Thymus (tissue), 11 donors: Measurements from ENCODE around the gene TP53I11. TPM values are rescaled to one million over a fixed set of nuclear protein-coding genes. Genes with fewer than 3 reads are reported as not detected.

ENCODE experiments used
- DNase-seq, 9 donors: peaks; one replicate each; pipeline ENCODE4 v3.0.0-alpha.2; 2013; ENCODE audit warnings: low spot score in 9 of 9, low read depth in 6 of 9, missing footprints in 1 of 9
- H3K27ac ChIP-seq, 2 donors: one replicate each; pipeline ENCODE4 v1.5.1; 2013; ENCODE audit warnings: control low read depth in 1 of 2, low read depth in 1 of 2, low read length in 1 of 2, mild to moderate bottlenecking in 1 of 2, moderate library complexity in 1 of 2
- H3K27me3 ChIP-seq, 2 donors: one replicate each; pipeline ENCODE4 v1.5.1; 2013; ENCODE audit warnings: low read length in 1 of 2; ENCODE audit not compliant: control insufficient read depth in 2 of 2, insufficient read depth in 1 of 2
- H3K36me3 ChIP-seq, 2 donors: one replicate each; pipeline ENCODE4 v1.5.1; 2013; ENCODE audit warnings: low read length in 1 of 2, mild to moderate bottlenecking in 1 of 2, moderate library complexity in 1 of 2; ENCODE audit not compliant: control insufficient read depth in 2 of 2, insufficient read depth in 2 of 2
- H3K4me1 ChIP-seq, 2 donors: one replicate each; pipeline ENCODE4 v1.5.1; 2013; ENCODE audit warnings: low read length in 2 of 2; ENCODE audit not compliant: control insufficient read depth in 2 of 2, insufficient read depth in 2 of 2
- H3K4me3 ChIP-seq, 2 donors: one replicate each; pipeline ENCODE4 v1.5.1; 2013; ENCODE audit warnings: low read length in 2 of 2, control low read depth in 1 of 2, mild to moderate bottlenecking in 1 of 2
- H3K9me3 ChIP-seq, 2 donors: one replicate each; pipeline ENCODE4 v1.5.1; 2013; ENCODE audit warnings: low read length in 1 of 2, mild to moderate bottlenecking in 1 of 2; ENCODE audit not compliant: control insufficient read depth in 2 of 2, insufficient read depth in 1 of 2
- WGBS: extraction: QIAGEN DNeasy Blood & Tissue Kit; methylation state at CpG from one replicate; pipeline ENCODE4 v1.1.7; 2013; 5-methylcytosine and 5-hydroxymethylcytosine counted together
- polyA plus RNA-seq: library from polyadenylated mRNA; stranded (reverse); fragments of 200-250 nt; gene quantifications from one replicate; pipeline ENCODE4 v1.2.3, GENCODE V29; 2013
- total RNA-seq: library from RNA; stranded (reverse); fragments of 120-200 nt; gene quantifications from one replicate; pipeline ENCODE4 v1.2.4, GENCODE V29; 2013
- donor health status: healthy.

Gene TP53I11
- total and polyA plus RNA-seq, 2 donors: 6.1 to 13.3 TPM

DNA sequence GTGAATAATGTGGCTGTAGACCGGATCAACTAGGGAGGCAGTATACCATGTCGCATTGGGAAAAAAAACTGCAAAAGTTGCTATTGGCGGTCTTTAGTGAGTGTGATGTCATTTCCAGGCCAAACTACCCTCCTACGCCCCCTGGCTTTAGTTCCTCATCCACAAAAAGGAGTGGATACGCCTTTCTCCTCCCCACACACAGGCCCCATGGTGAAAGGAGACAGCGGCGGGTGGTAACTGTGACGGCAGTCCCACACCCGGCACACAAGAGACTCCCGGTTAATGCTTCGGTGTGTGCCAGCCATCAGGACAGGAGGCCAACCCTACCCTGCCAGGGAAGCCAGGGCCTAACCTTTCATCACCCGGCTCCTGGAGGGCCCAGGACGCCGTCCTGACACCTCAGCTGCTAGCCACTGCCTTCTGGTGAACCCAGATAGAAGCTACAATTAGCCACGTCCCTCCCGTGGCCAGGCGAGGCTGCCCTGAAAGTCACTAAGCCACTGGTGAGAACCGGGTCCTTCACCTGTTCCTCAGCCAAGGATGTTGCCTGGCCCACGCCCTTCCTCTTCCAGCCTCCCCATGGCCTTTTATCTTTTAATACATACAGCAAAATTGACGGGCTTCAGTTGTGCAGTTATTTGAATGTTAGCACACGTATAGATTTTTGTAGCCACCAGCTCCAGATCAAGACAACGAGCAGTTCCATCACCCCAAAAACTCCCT lies 10.8 kb downstream of the TP53I11 start:
- Histone ChIP-seq H3K9me3 (no peaks in the 10 kb centered on the region), H3K4me1 (peaks cover 3 to 16% of the 10 kb centered on the region in 2 donors), H3K27ac (no peak overlapping the region), H3K27me3 (no peaks in the 10 kb centered on the region), H3K36me3 (peaks cover 0 to 4% of the 10 kb centered on the region in 2 donors), H3K4me3 (no peak overlapping the region)
- DNase-seq: no peak
- WGBS: 88% methylated on average over 22 of the region's 22 CpGs

DNA sequence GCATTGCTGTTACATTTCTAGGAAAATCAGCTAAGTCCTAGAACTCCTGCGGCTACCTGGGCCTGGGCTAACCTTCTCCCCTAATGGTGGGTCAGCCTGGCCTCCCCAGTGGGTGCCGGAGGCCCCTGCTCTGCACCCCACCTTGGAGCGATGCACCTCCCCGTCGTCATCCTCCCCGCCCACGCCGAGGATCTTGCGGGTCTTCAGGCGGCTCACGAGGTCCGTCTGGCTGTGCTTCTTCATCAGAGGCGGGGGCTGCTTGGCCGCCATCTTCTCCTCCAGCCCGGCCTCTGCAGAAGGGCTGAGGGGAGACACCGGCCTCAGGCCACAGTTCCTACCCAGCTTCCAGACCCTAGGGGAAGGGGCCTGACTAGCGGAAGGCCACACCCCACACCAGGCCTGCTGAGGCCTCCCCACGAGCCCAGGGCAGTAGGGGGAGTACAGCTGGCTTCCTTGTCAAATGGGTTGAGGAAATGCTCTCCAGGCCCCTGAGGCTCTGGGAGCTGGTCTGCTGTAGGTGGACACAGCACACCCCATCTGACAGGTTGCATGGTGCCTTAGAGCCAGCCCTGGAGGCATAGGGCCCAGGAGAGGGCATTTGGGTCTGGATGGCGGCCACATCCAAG lies 12.5 kb downstream of the TP53I11 start:
- DNase-seq: no peak
- H3K9me3 ChIP-seq: no peaks in the 10 kb centered on the region
- H3K4me1 ChIP-seq: peaks cover 3 to 4% of the 10 kb centered on the region in 2 donors
- H3K4me3 ChIP-seq: no peak overlapping the region
- H3K36me3 ChIP-seq: peaks cover 0 to 9% of the 10 kb centered on the region in 2 donors
- no peak overlapping the region for H3K27ac ChIP-seq
- no peaks in the 10 kb centered on the region for H3K27me3 ChIP-seq
- 96% methylated on average over 19 of the region's 19 CpGs for WGBS

DNA sequence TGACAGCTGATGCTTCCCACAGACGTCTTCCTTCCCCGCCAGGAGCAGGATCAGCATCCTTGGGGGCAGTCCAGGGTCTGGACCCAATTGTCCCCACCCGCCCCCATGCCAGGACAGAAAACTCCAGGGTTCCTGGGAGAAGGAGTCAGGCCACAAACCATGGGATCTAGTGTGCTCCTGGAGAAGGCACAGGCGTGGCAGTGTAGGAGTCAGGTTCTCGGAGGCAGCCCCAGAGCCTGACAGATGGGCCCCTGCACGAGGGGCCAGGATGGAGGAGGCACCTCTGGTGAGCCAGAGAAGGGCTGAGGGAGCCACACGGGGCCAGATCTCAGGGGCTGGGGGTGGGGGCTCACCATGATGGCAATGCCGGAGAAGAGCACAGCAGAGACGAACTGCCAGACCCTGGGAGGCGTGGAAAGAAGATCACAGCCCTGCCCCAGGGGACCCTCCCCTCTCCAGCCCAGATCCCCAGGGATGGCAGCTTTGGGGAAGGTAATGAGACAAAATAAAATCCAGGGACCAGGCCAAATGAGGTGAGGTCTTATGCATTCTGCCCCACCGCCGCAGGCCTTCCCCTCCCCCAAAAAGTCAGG lies 13.6 kb downstream of the TP53I11 start:
- Histone ChIP-seq H3K27me3 (no peaks in the 10 kb centered on the region), H3K36me3 (peaks cover 0 to 9% of the 10 kb centered on the region in 2 donors), H3K4me3 (no peak overlapping the region), H3K4me1 (no peaks in the 10 kb centered on the region), H3K9me3 (no peaks in the 10 kb centered on the region), H3K27ac (no peak overlapping the region)
- 89% methylated on average over 12 of the region's 12 CpGs for WGBS
- DNase-seq: no peak

DNA sequence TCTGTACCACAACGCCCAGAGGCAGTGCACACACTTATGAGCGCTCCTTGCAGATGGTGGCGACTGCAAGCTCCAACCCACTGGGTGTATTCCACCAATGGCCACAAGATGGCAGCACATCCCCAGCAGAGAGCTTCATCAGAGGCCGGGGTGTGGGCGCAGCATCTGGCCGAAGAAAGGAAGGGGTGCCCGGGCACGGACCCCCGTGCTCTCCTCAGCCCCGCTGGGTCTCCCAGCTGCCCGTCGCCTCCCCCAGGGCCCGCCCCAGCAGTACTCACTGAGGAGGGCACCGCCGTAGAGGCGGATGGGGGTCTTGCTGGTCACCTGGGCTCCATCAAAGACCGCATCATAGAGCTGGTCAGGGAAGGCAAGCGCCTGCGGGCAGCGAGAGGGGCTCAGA lies 14.2 kb downstream of the TP53I11 start:
- Histone ChIP-seq H3K4me3 (no peak overlapping the region), H3K9me3 (no peaks in the 10 kb centered on the region), H3K36me3 (peaks cover 0 to 9% of the 10 kb centered on the region in 2 donors), H3K27ac (no peak overlapping the region), H3K27me3 (no peaks in the 10 kb centered on the region), H3K4me1 (no peaks in the 10 kb centered on the region)
- peak; percentile 56 to 90 (median 77) for DNase-seq
- WGBS: 44% methylated on average over 20 of the region's 20 CpGs

DNA sequence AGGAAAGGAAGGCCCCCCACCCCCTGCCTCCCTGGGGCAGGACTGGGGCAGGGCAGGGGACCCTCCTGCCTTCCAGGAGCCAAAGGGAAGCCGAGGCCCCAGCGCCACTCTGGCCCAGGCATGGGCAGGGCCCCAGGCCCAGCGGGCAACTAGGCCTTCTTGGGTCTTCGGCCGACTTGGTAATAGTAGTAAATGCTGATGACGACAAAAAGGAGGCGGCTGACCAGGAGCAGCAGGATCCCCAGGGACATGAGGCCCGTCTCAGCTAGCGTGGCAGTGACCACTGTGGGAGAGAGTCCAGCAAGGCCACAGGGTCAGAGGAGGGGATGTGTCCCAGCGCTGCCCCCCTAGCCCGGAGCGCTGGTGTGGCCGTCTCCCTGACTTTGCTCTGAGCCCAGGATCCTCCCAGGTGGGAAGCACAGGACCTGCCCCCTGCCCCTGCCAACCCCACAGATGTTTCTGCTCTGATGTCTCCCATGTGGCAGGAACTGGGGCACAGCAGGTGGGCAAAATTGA lies 15.9 kb downstream of the TP53I11 start:
- Histone ChIP-seq H3K4me1 (no peaks in the 10 kb centered on the region), H3K27me3 (no peaks in the 10 kb centered on the region), H3K27ac (no peak overlapping the region), H3K4me3 (no peak overlapping the region), H3K9me3 (no peaks in the 10 kb centered on the region), H3K36me3 (peaks cover 0 to 9% of the 10 kb centered on the region in 2 donors)
- DNase-seq: no peak
- WGBS: 97% methylated on average over 13 of the region's 13 CpGs

DNA sequence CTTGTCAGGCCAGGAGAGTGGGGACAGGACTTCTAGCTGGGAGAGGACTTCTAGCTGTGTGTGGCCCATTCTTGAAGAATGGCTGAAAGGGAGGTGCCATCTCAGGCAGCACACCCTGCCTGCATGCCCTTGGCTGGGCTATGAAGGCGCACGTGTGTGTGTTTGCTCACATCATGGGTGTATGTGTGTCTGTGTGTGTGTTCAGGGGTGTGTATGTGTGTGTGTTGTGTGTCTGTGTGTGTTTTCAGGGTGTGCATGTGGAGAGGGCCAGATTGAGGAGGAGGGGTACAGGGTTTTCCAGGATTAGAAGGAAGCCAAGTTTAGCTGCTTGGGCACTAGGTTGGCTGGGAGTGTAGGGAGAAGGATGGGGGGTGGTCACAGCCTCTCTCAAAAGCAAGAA lies 16.6 kb downstream of the TP53I11 start:
- Histone ChIP-seq H3K27ac (no peak overlapping the region), H3K4me1 (no peaks in the 10 kb centered on the region), H3K9me3 (no peaks in the 10 kb centered on the region), H3K27me3 (no peaks in the 10 kb centered on the region), H3K36me3 (peaks cover 0 to 9% of the 10 kb centered on the region in 2 donors), H3K4me3 (no peak overlapping the region)
- 92% methylated on average over 2 of the region's 2 CpGs for WGBS
- no peak for DNase-seq

DNA sequence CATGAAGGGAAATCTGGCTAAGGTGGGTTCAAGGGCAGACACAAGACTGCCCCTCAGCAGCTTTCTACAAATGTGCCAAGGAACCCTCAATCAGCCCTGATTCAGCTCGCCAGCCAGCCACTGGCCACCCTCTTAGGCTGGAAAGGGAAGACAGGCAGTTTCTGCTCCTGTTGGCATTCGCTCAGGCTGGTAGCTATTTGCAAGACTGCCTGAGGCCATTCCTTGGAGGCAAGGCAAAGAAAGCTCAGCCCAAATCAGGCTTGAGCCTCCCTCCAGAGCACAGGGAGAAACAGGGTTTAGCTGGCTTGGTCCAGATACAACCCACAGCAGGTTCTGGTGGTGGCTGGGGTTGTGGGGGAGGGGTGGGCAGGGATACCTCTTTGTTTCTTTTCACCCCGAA lies 19.2 kb downstream of the TP53I11 start:
- Histone ChIP-seq H3K27me3 (peaks cover 0 to 7% of the 10 kb centered on the region in 2 donors), H3K9me3 (no peaks in the 10 kb centered on the region), H3K4me1 (no peaks in the 10 kb centered on the region), H3K4me3 (no peak overlapping the region), H3K27ac (no peak overlapping the region), H3K36me3 (peaks cover 0 to 9% of the 10 kb centered on the region in 2 donors)
- no peak for DNase-seq
- 98% methylated on average over 3 of the region's 3 CpGs for WGBS

DNA sequence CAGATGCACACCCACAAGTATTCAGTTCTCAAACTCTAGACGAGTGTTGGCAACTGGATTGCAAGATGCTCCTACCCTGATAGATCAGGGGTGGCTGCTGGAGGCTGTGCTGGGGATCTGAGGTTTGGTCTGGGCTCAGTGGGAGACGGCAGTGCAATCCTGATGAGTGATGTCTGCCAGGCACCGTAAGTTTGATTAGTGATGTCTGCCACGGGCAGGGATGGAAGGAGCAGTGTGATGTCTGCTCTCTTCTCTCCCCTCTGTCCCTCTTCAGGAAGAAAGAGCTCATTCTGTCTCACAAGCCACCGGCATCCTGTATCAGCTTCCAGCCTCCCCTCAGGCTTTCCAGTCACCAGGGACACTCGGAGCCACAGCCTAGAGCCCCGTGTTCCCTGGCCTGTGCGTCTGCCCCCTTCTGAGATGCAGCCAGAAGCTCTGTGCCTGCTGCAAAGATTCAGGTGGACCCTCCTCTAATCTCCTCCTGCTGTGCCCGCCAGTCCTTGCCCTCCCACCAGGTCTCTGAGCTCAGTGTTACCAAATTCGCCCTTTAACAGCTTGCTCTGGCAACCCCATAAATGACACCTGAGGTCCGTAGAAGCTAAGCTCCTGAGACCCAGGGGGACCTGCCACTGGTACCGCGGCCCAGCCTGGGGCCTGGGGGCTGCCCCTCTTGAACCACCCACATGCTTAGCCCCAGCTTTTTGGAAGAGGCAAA lies 19.9 kb downstream of the TP53I11 start:
- WGBS: 87% methylated on average over 13 of the region's 13 CpGs
- H3K4me1 ChIP-seq: no peaks in the 10 kb centered on the region
- no peak for DNase-seq
- peaks cover 0 to 7% of the 10 kb centered on the region in 2 donors for H3K27me3 ChIP-seq
- H3K4me3 ChIP-seq: no peak overlapping the region
- no peak overlapping the region for H3K27ac ChIP-seq
- peaks cover 0 to 9% of the 10 kb centered on the region in 2 donors for H3K36me3 ChIP-seq
- H3K9me3 ChIP-seq: no peaks in the 10 kb centered on the region
